SK-N-MC (cell line): ENCODE measurements around the gene CDK2.

Source experiments
- EZH2 ChIP-seq: fragments of 200-600 bp; sonication (generic); IDR thresholded peaks from one replicate; pipeline ENCODE4 v1.6.1; 2017; ENCODE audit warnings: antibody characterized with exemption
- FOXP2 ChIP-seq: optimal IDR thresholded peaks from 2 replicates; pipeline ENCODE3; 2011; ENCODE audit warnings: mild to moderate bottlenecking, moderate library complexity; ENCODE audit not compliant: insufficient read depth; ENCODE audit errors: extremely low read length, control extremely low read depth
- POLR2AphosphoS5 ChIP-seq: IDR thresholded peaks from 2 replicates; pipeline ENCODE4 v1.6.1; 2012; ENCODE audit warnings: mild to moderate bottlenecking, low read depth, low read length, borderline replicate concordance

DNA sequence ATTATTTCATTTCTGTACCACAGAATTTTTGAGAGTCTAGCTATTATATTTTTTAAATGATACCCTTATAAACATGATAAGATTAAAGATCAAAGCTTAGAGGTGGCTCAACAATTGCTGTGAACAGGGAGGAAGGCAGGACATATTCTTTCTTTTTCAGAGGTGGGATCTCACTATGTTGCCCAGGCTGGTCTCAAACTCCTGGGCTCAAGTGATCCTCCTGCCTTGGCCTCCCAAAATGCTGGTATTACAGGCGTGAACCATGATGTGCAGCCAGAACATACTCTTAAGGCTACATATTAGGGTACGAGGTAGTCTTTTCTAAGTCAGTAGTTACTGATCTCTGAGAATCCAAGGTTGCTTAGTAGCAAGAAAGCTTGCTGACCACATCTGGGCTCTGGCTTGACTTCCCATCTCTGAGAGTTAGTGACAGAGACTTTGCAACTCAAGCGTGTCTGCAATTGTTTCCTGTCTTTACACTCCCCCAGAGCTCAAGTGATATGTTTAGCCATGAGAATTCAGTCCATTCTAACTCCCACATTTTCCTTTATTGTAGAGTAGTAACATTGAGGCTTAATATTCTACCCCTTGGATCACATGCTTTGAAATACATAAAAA, 15.8 kb downstream of the CDK2 start:
- TF ChIP-seq EZH2 = no peak
- no peak for TF ChIP-seq POLR2AphosphoS5
- TF ChIP-seq FOXP2 = no peak
